Ishikawa (cell line): Measurements from ENCODE around the gene CD300LF.

ENCODE experiments used
- CEBPB ChIP-seq: IDR thresholded peaks from 2 replicates; pipeline ENCODE4 v1.6.1; 2012
- CREB1 ChIP-seq: IDR thresholded peaks from 2 replicates; pipeline ENCODE4 v1.6.1; 2012; ENCODE audit warnings: low read depth
- EGR1 ChIP-seq: IDR thresholded peaks from 2 replicates; pipeline ENCODE4 v1.6.1; 2012
- EP300 ChIP-seq: IDR thresholded peaks from 2 replicates; pipeline ENCODE4 v1.6.1; 2012; ENCODE audit warnings: borderline replicate concordance
- FOXM1 ChIP-seq: IDR thresholded peaks from 2 replicates; pipeline ENCODE4 v1.6.1; 2012; ENCODE audit warnings: low read depth, borderline replicate concordance
- NFIC ChIP-seq: IDR thresholded peaks from 2 replicates; pipeline ENCODE4 v1.6.1; 2012
- RAD21 ChIP-seq: IDR thresholded peaks from 2 replicates; pipeline ENCODE4 v1.6.1; 2012; ENCODE audit warnings: low read depth
- TAF1 ChIP-seq: IDR thresholded peaks from 2 replicates; pipeline ENCODE4 v1.6.1; 2012; ENCODE audit warnings: low read depth, mild to moderate bottlenecking
- TCF12 ChIP-seq: IDR thresholded peaks from 2 replicates; pipeline ENCODE4 v1.6.1; 2012; ENCODE audit warnings: low read depth
- TEAD4 ChIP-seq: IDR thresholded peaks from 2 replicates; pipeline ENCODE4 v1.6.1; 2012
- YY1 ChIP-seq: IDR thresholded peaks from 2 replicates; pipeline ENCODE4 v1.6.1; 2012; ENCODE audit warnings: low read depth
- ZBTB7A ChIP-seq: IDR thresholded peaks from 2 replicates; pipeline ENCODE4 v1.6.1; 2012; ENCODE audit warnings: low read depth
- TF ChIP-seq, protein P1 (sequence below): IDR thresholded peaks from 2 replicates; pipeline ENCODE4 v1.6.1; 2012
- TF ChIP-seq, protein P2 (sequence below): IDR thresholded peaks from 2 replicates; pipeline ENCODE4 v1.6.1; 2012; ENCODE audit warnings: low read depth, mild to moderate bottlenecking
- TF ChIP-seq, protein P3 (sequence below): IDR thresholded peaks from 2 replicates; pipeline ENCODE4 v1.6.1; 2012

CD300LF gene

DNA sequence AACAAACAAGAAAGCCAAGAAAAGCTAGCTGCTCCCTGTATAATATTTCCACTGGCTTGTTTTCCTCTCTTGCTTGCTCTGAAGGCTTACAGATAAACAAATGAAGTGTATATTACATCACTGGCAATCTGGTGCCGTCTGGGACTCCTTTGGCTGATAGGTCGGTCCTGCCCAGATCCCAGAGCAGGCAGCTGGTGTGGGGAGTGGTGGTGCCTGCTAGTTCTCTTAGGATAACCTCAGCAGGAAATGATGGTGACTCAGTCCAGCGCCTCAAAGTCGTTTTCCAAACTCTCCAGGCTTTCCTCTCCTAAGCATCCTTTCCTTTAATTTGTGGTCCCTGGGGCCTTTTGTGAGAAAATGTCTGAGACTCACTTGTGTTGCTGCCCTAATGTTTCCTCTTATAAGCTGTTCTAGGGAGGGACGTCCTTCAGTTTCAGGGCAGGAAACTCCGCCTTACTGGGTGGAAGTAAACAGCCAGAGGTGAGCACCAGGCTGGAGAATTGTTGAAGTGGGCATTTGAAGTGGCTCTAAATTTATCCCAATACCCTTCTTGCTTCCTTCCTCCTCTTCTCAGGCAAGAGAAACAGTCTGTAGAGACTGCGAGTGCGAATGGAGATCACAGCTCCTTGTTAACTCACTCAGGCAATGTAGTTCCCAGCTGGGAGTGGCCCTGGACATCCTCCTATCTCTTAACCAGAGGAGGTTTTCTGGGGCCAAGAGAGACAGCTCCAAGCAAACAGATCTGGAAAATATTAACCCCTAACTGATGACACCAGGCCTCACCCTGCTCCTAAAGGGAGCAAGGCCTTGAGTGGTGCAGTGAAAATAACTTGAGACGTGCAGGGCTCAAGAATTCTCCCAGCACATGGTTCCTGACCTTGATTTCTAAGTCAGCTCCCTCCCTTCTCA lies 34.9 kb downstream of the CD300LF start:
- TF ChIP-seq TEAD4 (no peak), EGR1 (no peak), CEBPB (no peak), TAF1 (no peak), RAD21 (no peak), CREB1 (no peak), FOXM1 (no peak), TCF12 (no peak), ZBTB7A (no peak), YY1 (no peak), EP300 (no peak)
- TF ChIP-seq, protein P1, sequence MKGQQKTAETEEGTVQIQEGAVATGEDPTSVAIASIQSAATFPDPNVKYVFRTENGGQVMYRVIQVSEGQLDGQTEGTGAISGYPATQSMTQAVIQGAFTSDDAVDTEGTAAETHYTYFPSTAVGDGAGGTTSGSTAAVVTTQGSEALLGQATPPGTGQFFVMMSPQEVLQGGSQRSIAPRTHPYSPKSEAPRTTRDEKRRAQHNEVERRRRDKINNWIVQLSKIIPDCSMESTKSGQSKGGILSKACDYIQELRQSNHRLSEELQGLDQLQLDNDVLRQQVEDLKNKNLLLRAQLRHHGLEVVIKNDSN, result no peak
- TF ChIP-seq, protein P2, sequence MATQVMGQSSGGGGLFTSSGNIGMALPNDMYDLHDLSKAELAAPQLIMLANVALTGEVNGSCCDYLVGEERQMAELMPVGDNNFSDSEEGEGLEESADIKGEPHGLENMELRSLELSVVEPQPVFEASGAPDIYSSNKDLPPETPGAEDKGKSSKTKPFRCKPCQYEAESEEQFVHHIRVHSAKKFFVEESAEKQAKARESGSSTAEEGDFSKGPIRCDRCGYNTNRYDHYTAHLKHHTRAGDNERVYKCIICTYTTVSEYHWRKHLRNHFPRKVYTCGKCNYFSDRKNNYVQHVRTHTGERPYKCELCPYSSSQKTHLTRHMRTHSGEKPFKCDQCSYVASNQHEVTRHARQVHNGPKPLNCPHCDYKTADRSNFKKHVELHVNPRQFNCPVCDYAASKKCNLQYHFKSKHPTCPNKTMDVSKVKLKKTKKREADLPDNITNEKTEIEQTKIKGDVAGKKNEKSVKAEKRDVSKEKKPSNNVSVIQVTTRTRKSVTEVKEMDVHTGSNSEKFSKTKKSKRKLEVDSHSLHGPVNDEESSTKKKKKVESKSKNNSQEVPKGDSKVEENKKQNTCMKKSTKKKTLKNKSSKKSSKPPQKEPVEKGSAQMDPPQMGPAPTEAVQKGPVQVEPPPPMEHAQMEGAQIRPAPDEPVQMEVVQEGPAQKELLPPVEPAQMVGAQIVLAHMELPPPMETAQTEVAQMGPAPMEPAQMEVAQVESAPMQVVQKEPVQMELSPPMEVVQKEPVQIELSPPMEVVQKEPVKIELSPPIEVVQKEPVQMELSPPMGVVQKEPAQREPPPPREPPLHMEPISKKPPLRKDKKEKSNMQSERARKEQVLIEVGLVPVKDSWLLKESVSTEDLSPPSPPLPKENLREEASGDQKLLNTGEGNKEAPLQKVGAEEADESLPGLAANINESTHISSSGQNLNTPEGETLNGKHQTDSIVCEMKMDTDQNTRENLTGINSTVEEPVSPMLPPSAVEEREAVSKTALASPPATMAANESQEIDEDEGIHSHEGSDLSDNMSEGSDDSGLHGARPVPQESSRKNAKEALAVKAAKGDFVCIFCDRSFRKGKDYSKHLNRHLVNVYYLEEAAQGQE, result no peak
- TF ChIP-seq, protein P3, sequence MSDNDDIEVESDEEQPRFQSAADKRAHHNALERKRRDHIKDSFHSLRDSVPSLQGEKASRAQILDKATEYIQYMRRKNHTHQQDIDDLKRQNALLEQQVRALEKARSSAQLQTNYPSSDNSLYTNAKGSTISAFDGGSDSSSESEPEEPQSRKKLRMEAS, result no peak

DNA sequence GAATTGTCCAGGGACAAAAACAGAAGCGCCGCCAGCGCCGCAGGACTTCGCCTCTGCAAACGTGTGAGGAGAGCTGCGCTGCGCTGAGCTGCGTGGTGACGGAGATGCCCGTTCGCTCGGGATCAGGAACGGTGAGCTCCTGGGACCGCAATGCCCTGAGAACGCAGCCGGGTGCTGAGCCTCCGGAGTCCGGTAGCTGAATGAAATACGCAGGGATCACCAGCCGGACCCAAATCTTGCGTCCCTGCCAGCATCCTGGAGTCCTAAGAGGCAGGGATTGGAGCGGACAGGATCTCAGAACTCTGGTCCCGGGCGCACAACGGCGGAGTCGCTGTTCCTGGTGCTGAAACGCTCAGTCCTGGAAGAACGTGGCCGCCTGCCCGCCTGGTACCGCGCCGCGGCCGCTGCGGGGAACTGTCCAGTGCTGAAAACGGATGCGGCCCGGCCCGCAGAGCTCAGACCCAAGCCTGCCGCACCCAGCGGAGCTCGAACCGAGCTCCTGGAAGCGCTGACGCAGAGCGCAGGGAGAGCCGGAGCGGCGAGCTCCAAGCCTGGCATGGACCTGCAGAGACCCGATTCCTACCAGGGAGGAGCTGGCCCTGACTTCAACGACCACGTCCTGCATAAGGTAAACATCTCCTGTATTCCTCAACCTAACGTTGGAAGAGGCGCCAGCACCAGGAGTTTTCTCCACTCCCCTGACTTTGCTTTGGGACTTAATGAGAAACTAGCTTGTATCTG lies 41.5 kb downstream of the CD300LF start:
- no peak for TF ChIP-seq FOXM1
- TF ChIP-seq EP300, result peak; percentile 51; the same call in 1 of the 2 replicates
- TF ChIP-seq YY1, result peak; percentile 79
- peak; percentile 60; the same call in 1 of the 2 replicates for TF ChIP-seq NFIC
- TF ChIP-seq TCF12, result peak; percentile 70; the same call in 1 of the 2 replicates
- no peak for TF ChIP-seq CREB1
- TF ChIP-seq, protein P2, result peak; percentile 100
- TF ChIP-seq TEAD4, result peak; percentile 73
- TF ChIP-seq, protein P3, result peak; percentile 97
- TF ChIP-seq, protein P1, result peak; percentile 71

DNA sequence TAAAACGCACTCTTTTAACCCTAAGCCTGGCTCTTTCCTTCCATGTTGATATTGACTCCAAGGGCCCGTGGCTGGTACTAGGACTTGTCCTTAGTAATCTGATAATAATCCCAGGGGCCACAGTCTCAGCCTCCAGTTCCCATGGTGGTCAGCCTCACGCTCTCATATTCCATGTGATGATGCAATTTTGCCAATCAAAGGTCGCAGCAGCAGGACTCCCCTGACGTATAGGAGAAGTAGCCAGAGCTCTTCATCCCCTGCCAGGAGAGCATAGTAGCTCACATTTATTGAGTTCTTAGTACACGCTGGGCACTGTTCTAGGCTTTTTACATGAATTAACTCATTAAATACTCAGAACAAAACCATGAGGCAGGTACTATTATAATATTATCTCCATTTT lies 42.4 kb downstream of the CD300LF start:
- TF ChIP-seq ZBTB7A (no peak), NFIC (no peak), RAD21 (no peak), TCF12 (no peak), TEAD4 (no peak), YY1 (no peak), TAF1 (no peak)
- TF ChIP-seq, protein P3, result no peak

DNA sequence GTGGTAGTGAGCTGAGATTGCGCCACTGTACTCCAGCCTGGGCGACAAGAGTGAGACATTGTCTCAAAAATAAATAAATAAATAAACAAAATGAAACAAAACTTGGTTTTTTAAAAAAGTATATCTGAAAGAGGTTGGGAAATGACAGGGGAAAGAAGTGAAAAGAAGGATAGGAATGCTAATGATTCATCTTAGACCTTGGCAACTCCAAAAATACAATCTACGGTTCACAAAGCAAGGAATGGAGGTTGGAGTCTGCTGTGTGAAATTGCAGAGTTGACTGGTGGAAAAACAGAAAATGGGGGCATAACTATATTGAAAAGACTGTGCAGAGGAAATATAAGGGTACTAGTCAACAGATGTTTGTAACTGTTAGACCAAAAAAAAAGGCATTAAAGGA lies 49.2 kb downstream of the CD300LF start:
- TF ChIP-seq, protein P3, result no peak
- TF ChIP-seq EGR1 (no peak), CREB1 (no peak), TCF12 (no peak), TEAD4 (no peak), NFIC (no peak), ZBTB7A (no peak), TAF1 (no peak), EP300 (no peak), CEBPB (no peak), RAD21 (no peak), FOXM1 (no peak), YY1 (no peak)
- TF ChIP-seq, protein P1, result no peak
- TF ChIP-seq, protein P2, result no peak
